RWPE1 (cell line): Measurements from ENCODE around the gene MYL6.
A peak's percentile ranks its signal among the peaks of the same experiment; 100 is the strongest.

ENCODE experiments used
- CTCF ChIA-PET: fragments of 350-600 bp; sonication (Branson Sonifier 250); formaldehyde crosslinking; extraction: SDS; loops from one replicate; lab custom pipeline; 2021; lab: Yijun Ruan, JAX
- POLR2A ChIA-PET: fragments of 400-600 bp; formaldehyde crosslinking; extraction: SDS; loops from one replicate; lab custom pipeline; 2020; ENCODE audit warnings: antibody characterized with exemption; ENCODE audit not compliant: low non-redundant PET; lab: Yijun Ruan, JAX
- DNase-seq: peaks from one replicate; pipeline ENCODE4 v3.0.0; 2012; ENCODE audit warnings: low spot score
- H3K27ac ChIP-seq: fragments of 450-650 bp; 2 replicates; pipeline ENCODE4 v1.5.1; 2017
- CTCF ChIP-seq: fragments of 450-650 bp; conservative IDR thresholded peaks from 2 replicates; pipeline ENCODE4 v1.5.1; 2017; ENCODE audit warnings: low read depth, mild to moderate bottlenecking

MYL6 gene

GRCh38 chr12:56122637-56123036 is 35.5 kb upstream of the MYL6 start:
- POLR2A ChIA-PET = interaction anchor here (0.6 kb wide), 1 partner anchor 19 kb away, joined by 4 read pairs; no protein-coding TSS in a partner anchor

GRCh38 chr12:56124133-56124532 is 34.0 kb upstream of the MYL6 start:
- ChIA-PET CTCF (interaction anchor here (0.5 to 1.5 kb wide), 3 partner anchors 32 to 380 kb away, joined by 3 to 4 read pairs (median 3); partner anchors contain the start of gene SMARCC2), POLR2A (interaction anchor here (0.6 kb wide), 1 partner anchor 47 kb away, joined by 3 read pairs; no protein-coding TSS in a partner anchor)
- H3K27ac ChIP-seq = no peak overlapping the region

More at GRCh38 chr12:56122637-56123036, 35.5 kb upstream of the MYL6 start:
- TF ChIP-seq CTCF = no peak
- H3K27ac ChIP-seq = no peak overlapping the region
- CTCF ChIA-PET = interaction anchor here (0.7 kb wide), 1 partner anchor 19 kb away, joined by 3 read pairs; no protein-coding TSS in a partner anchor
- DNase-seq = no peak

GRCh38 chr12:56126732-56127239 is 31.4 kb upstream of the MYL6 start:
- ChIA-PET POLR2A (no interaction called here), CTCF (interaction anchor here (0.7 to 2.7 kb wide), 3 partner anchors 17 to 95 kb away, joined by 3 to 21 read pairs (median 5); partner anchors contain the start of genes RNF41 and SMARCC2)
- DNase-seq = no peak
- H3K27ac ChIP-seq = no peak overlapping the region
- no peak for TF ChIP-seq CTCF

More at GRCh38 chr12:56124133-56124532, 34.0 kb upstream of the MYL6 start:
- DNase-seq = no peak
- TF ChIP-seq CTCF = no peak

- CTCF ChIA-PET = interaction anchor here (0.6 to 2.7 kb wide), 3 partner anchors 18 to 61 kb away, joined by 3 to 21 read pairs (median 4); partner anchors contain the start of gene SMARCC2
Measured at GRCh38 chr12:56127485-56127887, 30.7 kb upstream of the MYL6 start.

GRCh38 chr12:56127888-56128669 is 30.1 kb upstream of the MYL6 start, which contains the start of gene ESYT1:
TSS of gene ESYT1 (plus strand) at chr12:56128267. CDS start at chr12:56128320, 53 bp downstream.
- peak within 1 kb of the TSS; percentile 91 for H3K27ac ChIP-seq
- CTCF ChIA-PET = interaction anchor here (0.6 to 2.7 kb wide), 6 partner anchors 17 to 131 kb away, joined by 3 to 21 read pairs (median 4); partner anchors contain the start of genes MYL6B and SMARCC2
- POLR2A ChIA-PET = interaction anchor here (0.6 to 1.4 kb wide), 6 partner anchors 10 to 231 kb away, joined by 3 to 8 read pairs (median 4); partner anchors contain the start of genes SMARCC2 and ZC3H10
- peak; percentile 99 for DNase-seq
- TF ChIP-seq CTCF = no peak

More at GRCh38 chr12:56127485-56127887, 30.7 kb upstream of the MYL6 start:
- no peak for TF ChIP-seq CTCF
- POLR2A ChIA-PET = interaction anchor here (0.8 to 1.4 kb wide), 3 partner anchors 9 to 62 kb away, joined by 3 to 6 read pairs (median 4); partner anchors contain the start of genes SMARCC2 and ZC3H10
- DNase-seq = no peak
- H3K27ac ChIP-seq = peak overlapping the region; percentile 91
